ENCODE results near the gene TRPM4.

GRCh38 chr19:49173198-49173597 is 15.6 kb downstream of the TRPM4 start:
- TF ChIP-seq POLR2A (IDR thresholded peaks at IDR 0.05) (no peak), CTCF (IDR thresholded peaks at IDR 0.05) (no peak)
